Right atrium auricular region (tissue), 2 donors: ENCODE measurements around the gene TMA7B. TPM values are rescaled to one million over a fixed set of nuclear protein-coding genes. Genes with fewer than 3 reads are reported as not detected.

Source experiments
- DNase-seq: peaks from one replicate; pipeline ENCODE4 v3.0.0-alpha.2; 2019; ENCODE audit warnings: low spot score
- H3K27ac ChIP-seq, 2 donors: fragments of 200-600 bp; sonication (generic); 1 replicate in 1 of 2; 2 replicates in 1 of 2; pipeline ENCODE4 v1.5.1; 2016 to 2019
- H3K27me3 ChIP-seq, 2 donors: fragments of 200-600 bp; sonication (generic); one replicate each; pipeline versions ENCODE4 v1.5.1 to v1.6.0; 2017 to 2019
- H3K36me3 ChIP-seq: fragments of 200-600 bp; sonication (generic); one replicate; pipeline ENCODE4 v1.5.1; 2016
- H3K4me1 ChIP-seq, 2 donors: fragments of 200-600 bp; sonication (generic); one replicate each; pipeline versions ENCODE4 v1.5.1 to v1.6.0; 2017 to 2019
- H3K4me3 ChIP-seq, 2 donors: fragments of 200-600 bp; sonication (generic); 1 replicate in 1 of 2; 2 replicates in 1 of 2; pipeline ENCODE4 v1.5.1; 2017 to 2019; ENCODE audit warnings: mild to moderate bottlenecking in 1 of 2, moderate library complexity in 1 of 2
- H3K9me3 ChIP-seq, 2 donors: fragments of 200-600 bp; sonication (generic); one replicate each; pipeline ENCODE4 v1.5.1; 2019
- total RNA-seq, 2 donors: library from RNA; depleted of rRNA; stranded (reverse); fragments of >200 nt; gene quantifications; one replicate each; pipeline ENCODE4 v1.1.0, GENCODE V29; 2016
- TF ChIP-seq, protein P1 (sequence below), 2 donors: fragments of 200-600 bp; sonication (generic); IDR thresholded peaks; one replicate each; pipeline ENCODE4 v1.5.1; 2019; ENCODE audit warnings: antibody characterized with exemption in 2 of 2

TMA7B gene
- total RNA-seq, 2 donors from 2014 or later, result not detected

DNA sequence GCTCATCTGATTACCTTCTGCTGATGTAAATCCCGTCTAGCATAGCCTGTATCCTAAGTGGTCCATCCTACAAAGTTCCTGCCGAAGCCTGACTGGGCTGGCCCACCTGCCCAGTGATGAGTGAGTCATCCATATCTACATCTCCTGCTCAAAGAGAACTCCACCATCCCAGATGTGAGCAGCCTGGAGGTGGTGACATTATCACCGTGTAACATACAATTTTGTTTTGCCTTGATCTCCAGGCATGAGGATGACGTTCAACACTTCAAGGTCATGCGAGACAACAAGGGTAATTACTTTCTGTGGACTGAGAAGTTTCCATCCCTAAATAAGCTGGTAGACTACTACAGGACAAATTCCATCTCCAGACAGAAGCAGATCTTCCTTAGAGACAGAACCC lies 5.6 kb downstream of the TMA7B start:
- no peak for DNase-seq
- H3K27me3 ChIP-seq, result no peaks in the 10 kb centered on the region
- no peaks in the 10 kb centered on the region for H3K36me3 ChIP-seq
- no peak overlapping the region for H3K27ac ChIP-seq
- no peaks in the 10 kb centered on the region for H3K9me3 ChIP-seq
- H3K4me3 ChIP-seq, result no peak overlapping the region
- H3K4me1 ChIP-seq, result peaks cover 0 to 26% of the 10 kb centered on the region in 2 donors
- TF ChIP-seq, protein P1, sequence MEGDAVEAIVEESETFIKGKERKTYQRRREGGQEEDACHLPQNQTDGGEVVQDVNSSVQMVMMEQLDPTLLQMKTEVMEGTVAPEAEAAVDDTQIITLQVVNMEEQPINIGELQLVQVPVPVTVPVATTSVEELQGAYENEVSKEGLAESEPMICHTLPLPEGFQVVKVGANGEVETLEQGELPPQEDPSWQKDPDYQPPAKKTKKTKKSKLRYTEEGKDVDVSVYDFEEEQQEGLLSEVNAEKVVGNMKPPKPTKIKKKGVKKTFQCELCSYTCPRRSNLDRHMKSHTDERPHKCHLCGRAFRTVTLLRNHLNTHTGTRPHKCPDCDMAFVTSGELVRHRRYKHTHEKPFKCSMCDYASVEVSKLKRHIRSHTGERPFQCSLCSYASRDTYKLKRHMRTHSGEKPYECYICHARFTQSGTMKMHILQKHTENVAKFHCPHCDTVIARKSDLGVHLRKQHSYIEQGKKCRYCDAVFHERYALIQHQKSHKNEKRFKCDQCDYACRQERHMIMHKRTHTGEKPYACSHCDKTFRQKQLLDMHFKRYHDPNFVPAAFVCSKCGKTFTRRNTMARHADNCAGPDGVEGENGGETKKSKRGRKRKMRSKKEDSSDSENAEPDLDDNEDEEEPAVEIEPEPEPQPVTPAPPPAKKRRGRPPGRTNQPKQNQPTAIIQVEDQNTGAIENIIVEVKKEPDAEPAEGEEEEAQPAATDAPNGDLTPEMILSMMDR (IDR thresholded peaks at IDR 0.05), result no peak

DNA sequence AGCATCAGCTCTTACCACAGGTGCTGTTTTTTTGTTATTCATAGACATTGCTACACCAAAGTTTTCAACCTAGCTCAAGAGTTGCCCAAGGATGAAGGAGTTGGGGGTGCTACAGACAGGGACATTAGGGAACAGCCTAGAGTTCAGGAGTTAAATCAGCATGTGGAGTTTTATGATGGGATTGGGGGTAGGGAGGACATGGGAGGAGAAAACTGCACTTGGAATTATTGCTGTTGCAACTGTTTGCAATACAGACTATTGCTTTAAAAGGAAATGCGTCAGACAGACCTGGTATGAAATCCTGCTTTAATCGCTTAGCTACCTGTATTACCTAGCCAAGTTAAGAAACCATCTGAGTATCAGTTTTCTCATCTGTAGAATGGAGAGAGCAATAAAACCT lies 6.3 kb downstream of the TMA7B start:
- Histone ChIP-seq H3K4me1 (peaks cover 0 to 26% of the 10 kb centered on the region in 2 donors), H3K36me3 (no peaks in the 10 kb centered on the region), H3K4me3 (no peak overlapping the region), H3K9me3 (no peaks in the 10 kb centered on the region), H3K27ac (no peak overlapping the region), H3K27me3 (no peaks in the 10 kb centered on the region)
- no peak for DNase-seq
- TF ChIP-seq, protein P1 (IDR thresholded peaks at IDR 0.05), result no peak

DNA sequence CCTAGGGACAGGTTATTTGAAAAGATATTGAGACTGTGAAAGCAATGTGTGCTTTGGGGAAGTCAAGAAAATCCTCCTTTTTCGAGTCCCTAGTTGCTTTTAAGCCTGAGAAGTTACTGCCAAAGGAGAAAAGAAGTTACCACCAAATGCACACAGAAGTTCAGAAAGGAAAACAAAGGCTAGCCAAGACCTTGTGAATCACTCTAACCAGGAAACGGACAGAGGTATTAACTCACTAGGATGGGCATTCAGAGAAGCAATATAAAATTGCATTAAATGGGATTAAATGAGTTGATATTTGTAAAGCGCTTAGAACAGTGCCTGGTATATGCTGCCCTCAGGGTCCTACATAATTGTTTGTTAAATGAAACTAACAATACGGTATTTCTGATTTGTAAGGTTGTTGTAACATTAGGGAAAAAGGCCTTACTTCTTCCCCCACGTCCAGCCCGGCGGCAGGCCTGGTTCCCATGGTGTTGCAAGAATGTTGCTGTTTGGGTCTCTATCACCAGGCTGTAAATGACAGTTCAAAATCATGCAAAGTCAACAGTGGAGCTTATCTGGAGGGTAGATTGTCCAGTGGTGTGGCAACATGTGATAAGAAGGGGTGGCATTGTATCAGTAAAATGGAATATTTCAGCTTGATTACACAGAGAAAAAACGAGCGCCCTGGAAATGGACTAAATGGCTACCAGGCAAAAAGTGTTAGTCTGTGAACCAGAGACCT lies 7.1 kb downstream of the TMA7B start:
- no peaks in the 10 kb centered on the region for H3K27me3 ChIP-seq
- H3K36me3 ChIP-seq, result no peaks in the 10 kb centered on the region
- no peak for DNase-seq
- H3K9me3 ChIP-seq, result no peaks in the 10 kb centered on the region
- H3K4me1 ChIP-seq, result peaks cover 0 to 26% of the 10 kb centered on the region in 2 donors
- TF ChIP-seq, protein P1 (IDR thresholded peaks at IDR 0.05), result no peak
- H3K4me3 ChIP-seq, result no peak overlapping the region
- peak overlapping the region in 1 of 2 donors; percentile 76 for H3K27ac ChIP-seq

DNA sequence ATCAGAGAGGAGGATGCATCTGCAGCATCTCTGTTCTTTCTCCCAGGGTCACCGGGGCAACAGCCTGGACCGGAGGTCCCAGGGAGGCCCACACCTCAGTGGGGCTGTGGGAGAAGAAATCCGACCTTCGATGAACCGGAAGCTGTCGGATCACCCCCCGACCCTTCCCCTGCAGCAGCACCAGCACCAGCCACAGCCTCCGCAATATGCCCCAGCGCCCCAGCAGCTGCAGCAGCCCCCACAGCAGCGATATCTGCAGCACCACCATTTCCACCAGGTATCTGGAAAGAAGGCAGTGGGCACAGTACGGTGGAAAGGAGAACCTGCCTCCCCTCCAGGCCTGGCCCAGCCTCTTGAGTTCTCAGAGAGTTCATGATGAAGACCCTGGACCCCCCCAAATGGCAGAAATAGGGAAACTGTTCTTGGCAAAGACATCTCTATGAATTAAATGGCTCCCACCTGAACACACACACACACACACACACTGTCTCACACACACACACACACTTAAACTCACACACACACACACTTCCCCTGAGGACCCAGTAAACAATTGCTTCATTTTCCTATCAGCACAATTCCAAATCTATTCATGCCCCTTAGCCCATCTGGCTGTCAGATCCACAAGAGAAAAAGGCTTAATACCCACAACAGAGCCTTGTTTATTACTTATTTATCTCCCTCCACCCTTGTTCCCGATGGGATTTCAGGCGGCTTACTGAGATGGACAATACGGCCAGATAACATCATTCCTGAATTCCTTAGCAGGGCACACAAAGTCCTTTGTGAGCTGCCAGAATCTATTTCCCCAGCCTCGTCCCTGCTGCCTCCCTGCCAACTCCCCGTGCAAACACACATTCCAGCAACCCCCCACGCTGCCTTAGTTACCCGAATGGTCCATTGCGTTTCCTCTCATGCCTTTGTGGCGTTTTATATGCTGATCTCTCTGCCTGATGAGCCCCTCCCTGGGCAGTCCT lies 8.1 kb downstream of the TMA7B start:
- H3K4me1 ChIP-seq, result peaks cover 0 to 26% of the 10 kb centered on the region in 2 donors
- H3K27ac ChIP-seq, result peak overlapping the region in 1 of 2 donors; percentile 76
- no peak overlapping the region for H3K4me3 ChIP-seq
- TF ChIP-seq, protein P1 (IDR thresholded peaks at IDR 0.05), result no peak
- peak; percentile 59 for DNase-seq
- no peaks in the 10 kb centered on the region for H3K36me3 ChIP-seq
- H3K27me3 ChIP-seq, result no peaks in the 10 kb centered on the region
- no peaks in the 10 kb centered on the region for H3K9me3 ChIP-seq

DNA sequence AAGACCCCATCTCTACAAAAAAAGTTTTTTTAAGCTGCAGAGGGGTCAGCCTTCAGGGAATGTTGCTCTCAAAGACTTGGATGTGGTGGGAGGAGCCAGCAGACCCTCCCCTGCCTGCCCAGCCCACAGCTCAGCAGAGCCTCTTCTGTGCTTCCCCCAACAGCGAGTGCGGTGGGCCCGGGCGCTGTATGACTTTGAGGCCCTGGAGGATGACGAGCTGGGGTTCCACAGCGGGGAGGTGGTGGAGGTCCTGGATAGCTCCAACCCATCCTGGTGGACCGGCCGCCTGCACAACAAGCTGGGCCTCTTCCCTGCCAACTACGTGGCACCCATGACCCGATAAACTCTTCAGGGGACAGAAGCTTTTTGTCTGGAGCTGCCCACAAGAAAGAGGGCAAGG lies 10.5 kb downstream of the TMA7B start:
- no peak overlapping the region for H3K27ac ChIP-seq
- H3K36me3 ChIP-seq, result no peaks in the 10 kb centered on the region
- H3K4me1 ChIP-seq, result peaks cover 0 to 26% of the 10 kb centered on the region in 2 donors
- no peak overlapping the region for H3K4me3 ChIP-seq
- no peaks in the 10 kb centered on the region for H3K9me3 ChIP-seq
- TF ChIP-seq, protein P1 (IDR thresholded peaks at IDR 0.05), result no peak
- no peaks in the 10 kb centered on the region for H3K27me3 ChIP-seq
- no peak for DNase-seq
